HUES64 (cell line): Measurements from ENCODE around the gene MEOX1.

Source experiments
- H3K27ac ChIP-seq: 2 replicates; pipeline ENCODE4 v1.7.0; 2013; ENCODE audit warnings: low read depth, low read length, inconsistent platforms
- H3K27me3 ChIP-seq: 2 replicates; pipeline ENCODE4 v1.6.1; 2013; ENCODE audit warnings: mild to moderate bottlenecking, low read length; ENCODE audit not compliant: insufficient read depth
- H3K36me3 ChIP-seq: 2 replicates; pipeline ENCODE4 v1.6.1; 2013; ENCODE audit warnings: mild to moderate bottlenecking, low read length; ENCODE audit not compliant: insufficient read depth
- H3K4me1 ChIP-seq: 2 replicates; pipeline ENCODE4 v1.6.1; 2013; ENCODE audit warnings: mild to moderate bottlenecking, low read length, moderate library complexity; ENCODE audit not compliant: insufficient read depth
- H3K4me3 ChIP-seq: 2 replicates; pipeline ENCODE4 v1.5.1; 2013; ENCODE audit warnings: mild to moderate bottlenecking, low read length, moderate library complexity
- H3K9ac ChIP-seq: 2 replicates; pipeline ENCODE4 v1.6.1; 2013; ENCODE audit warnings: mild to moderate bottlenecking, low read depth, low read length
- H3K9me3 ChIP-seq: 2 replicates; pipeline ENCODE4 v1.6.1; 2013; ENCODE audit warnings: low read depth, low read length; ENCODE audit not compliant: insufficient read depth
- WGBS: fragments of 150-250, 120-280 bp; methylation state at CpG from one replicate; pipeline ENCODE4 v1.1.7; 2013; ENCODE audit warnings: missing lambda C conversion rate; 5-methylcytosine and 5-hydroxymethylcytosine counted together

The MEOX1 gene

DNA sequence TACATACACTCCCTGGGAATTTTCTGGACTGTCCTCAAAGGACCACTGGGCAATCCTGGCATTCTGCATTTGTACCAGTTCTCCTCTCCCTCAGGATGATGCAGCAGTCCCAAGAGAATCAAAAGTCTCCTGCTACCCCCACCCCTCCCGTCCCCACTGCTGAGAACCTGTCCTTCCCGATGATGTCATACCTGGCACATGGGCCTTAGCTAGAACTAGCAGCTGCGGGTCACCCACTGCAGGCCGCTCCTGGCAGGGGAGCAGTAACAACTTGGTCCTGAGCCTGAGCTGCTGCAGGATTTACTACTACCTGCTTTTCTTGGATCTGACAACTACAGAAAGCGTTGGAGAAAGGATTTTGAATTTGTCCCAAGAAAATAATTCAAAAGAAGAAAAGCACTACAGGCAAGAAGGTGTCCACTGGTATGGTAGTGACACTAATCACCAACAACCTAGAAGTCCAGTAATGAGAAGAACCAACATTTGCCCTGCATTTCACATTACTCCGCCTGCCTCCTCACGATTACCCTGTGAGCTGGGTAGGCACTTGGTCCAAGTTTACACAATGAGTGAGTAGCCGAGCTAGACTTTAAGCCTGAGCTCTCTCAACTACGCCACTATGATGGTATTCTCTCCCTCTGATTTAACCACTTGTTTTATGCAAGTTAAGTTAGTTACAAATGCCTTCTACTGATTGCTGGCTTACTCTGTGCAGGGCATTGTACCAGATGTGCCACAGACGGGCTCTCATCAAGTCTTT lies 60.3 kb downstream of the MEOX1 start:
- peaks cover 4% of the 10 kb centered on the region; the same call in 1 of the 2 replicates for H3K9me3 ChIP-seq
- H3K27me3 ChIP-seq: no peaks in the 10 kb centered on the region
- WGBS: 86% methylated on average over 10 of the region's 10 CpGs
- H3K9ac ChIP-seq: no peak overlapping the region
- no peak overlapping the region for H3K4me3 ChIP-seq
- peaks cover 3% of the 10 kb centered on the region; the same call in 1 of the 2 replicates for H3K4me1 ChIP-seq
- no peaks in the 10 kb centered on the region for H3K36me3 ChIP-seq
- no peak overlapping the region for H3K27ac ChIP-seq

GRCh38 chr17:43599835-43600234 lies 61.9 kb downstream of the MEOX1 start:
- Histone ChIP-seq H3K4me1 (peaks cover 3% of the 10 kb centered on the region; the same call in 1 of the 2 replicates), H3K27ac (no peak overlapping the region)
- 91% methylated on average over 3 of the region's 3 CpGs for WGBS

DNA sequence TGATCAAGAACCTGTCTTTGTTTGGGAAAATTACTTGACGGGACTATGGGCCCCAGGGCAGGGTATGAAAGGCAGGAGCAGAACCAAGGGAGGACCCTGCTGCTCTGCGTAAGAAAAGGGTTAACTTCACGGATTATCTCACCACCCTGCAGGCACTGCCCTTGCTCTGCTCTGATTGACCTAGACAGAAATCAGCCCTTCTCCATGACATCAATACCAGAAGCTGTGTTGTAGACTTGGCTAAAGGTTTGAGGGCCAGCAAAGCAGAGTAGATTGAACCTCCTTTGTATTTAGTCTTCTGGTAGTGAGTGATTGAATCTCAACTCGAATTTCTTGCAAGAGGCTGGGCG lies 62.7 kb downstream of the MEOX1 start:
- Histone ChIP-seq H3K27ac (no peak overlapping the region), H3K4me3 (no peak overlapping the region), H3K4me1 (peaks cover 3% of the 10 kb centered on the region; the same call in 1 of the 2 replicates), H3K27me3 (no peaks in the 10 kb centered on the region), H3K9me3 (no peaks in the 10 kb centered on the region), H3K9ac (no peak overlapping the region), H3K36me3 (no peaks in the 10 kb centered on the region)
- WGBS: 59% methylated on average over 5 of the region's 5 CpGs

More at GRCh38 chr17:43599835-43600234, 61.9 kb downstream of the MEOX1 start:
- Histone ChIP-seq H3K36me3 (no peaks in the 10 kb centered on the region), H3K9ac (no peak overlapping the region), H3K9me3 (peaks cover 2% of the 10 kb centered on the region; the same call in 1 of the 2 replicates), H3K4me3 (no peak overlapping the region), H3K27me3 (no peaks in the 10 kb centered on the region)

DNA sequence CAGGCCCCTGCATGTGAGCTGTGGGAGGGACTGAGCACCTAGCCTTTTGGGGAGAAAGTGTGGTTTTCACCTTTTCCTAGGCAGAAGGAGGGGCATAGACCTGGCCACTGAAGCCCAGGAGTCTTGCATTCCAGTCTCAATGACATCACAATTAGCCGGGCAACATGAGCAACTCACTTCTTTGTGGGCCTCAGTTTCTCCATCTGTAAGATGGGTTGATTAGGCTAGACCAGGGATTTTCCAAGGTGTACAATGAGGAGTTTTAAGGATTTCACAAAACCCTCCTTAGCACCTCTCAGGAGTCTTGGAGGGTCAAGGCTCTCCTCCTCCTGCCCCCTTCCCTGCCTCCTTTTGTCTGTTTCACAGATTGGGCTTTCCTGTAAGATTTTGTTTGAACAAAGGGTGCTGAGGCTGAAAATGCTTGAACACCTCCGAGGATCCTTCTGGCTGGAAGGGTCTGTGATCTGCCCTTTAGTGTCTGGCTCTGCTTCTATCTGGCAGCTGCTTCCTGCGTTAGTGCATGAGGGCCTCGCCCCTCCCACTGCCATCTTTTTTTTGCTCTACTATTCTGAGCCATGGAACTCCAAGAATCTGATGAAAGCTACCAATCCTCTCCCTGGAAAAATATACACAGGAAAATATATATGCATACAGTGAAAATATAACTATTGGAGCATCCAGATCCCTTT lies 63.2 kb downstream of the MEOX1 start:
- no peak overlapping the region for H3K9ac ChIP-seq

DNA sequence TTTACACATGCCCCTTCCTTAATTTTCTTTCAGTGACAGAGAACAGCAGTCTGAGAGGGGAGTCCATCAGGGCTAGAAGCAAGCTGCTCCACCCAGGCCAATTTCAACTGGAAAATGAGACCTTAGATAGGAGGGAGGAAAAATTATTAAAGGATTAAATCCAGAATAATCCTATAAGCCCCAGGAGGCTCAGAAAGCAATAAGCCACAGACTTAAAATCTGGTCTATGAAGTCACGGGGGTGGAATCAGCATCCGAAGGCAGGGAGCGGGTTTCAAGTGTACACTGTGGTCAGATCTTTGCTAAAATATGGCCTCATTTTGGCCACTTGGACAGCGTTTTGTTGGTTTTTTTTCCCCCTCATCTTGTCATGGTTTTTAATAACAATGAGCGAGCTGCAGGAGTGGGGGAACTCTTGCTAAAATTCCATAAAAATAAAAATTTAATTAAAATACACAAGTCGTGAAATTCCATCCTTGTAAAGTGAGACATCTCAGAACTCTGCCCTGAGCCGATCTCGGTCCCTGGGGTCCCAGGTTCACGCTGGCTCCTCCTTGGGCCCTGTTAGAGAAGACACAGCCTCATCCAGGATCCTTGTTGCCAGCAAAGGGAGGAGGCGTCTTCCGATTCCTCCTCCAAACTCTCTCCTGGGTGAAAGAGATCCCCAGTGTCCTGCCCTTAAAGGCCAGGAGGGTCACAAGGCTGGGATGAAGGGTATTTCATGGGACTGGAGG lies 63.9 kb downstream of the MEOX1 start:
- Histone ChIP-seq H3K36me3 (no peaks in the 10 kb centered on the region), H3K9me3 (no peaks in the 10 kb centered on the region), H3K9ac (no peak overlapping the region), H3K4me3 (no peak overlapping the region), H3K4me1 (peaks cover 3% of the 10 kb centered on the region; the same call in 1 of the 2 replicates), H3K27me3 (no peaks in the 10 kb centered on the region), H3K27ac (no peak overlapping the region)
- 89% methylated on average over 11 of the region's 11 CpGs for WGBS

More for the DNA sequence above, 63.2 kb downstream of the MEOX1 start:
- WGBS: 83% methylated on average over 4 of the region's 4 CpGs
- Histone ChIP-seq H3K36me3 (no peaks in the 10 kb centered on the region), H3K9me3 (no peaks in the 10 kb centered on the region), H3K27me3 (no peaks in the 10 kb centered on the region), H3K4me3 (no peak overlapping the region), H3K27ac (no peak overlapping the region), H3K4me1 (peaks cover 3% of the 10 kb centered on the region; the same call in 1 of the 2 replicates)

- Histone ChIP-seq H3K9me3 (no peaks in the 10 kb centered on the region), H3K36me3 (no peaks in the 10 kb centered on the region), H3K27ac (no peak overlapping the region), H3K9ac (no peak overlapping the region), H3K4me1 (peaks cover 16% of the 10 kb centered on the region), H3K27me3 (no peaks in the 10 kb centered on the region), H3K4me3 (no peak overlapping the region)
- 77% methylated on average over 4 of the region's 4 CpGs for WGBS
These were observed 66.3 kb downstream of the MEOX1 start for GRCh38 chr17:43595466-43595865.

DNA sequence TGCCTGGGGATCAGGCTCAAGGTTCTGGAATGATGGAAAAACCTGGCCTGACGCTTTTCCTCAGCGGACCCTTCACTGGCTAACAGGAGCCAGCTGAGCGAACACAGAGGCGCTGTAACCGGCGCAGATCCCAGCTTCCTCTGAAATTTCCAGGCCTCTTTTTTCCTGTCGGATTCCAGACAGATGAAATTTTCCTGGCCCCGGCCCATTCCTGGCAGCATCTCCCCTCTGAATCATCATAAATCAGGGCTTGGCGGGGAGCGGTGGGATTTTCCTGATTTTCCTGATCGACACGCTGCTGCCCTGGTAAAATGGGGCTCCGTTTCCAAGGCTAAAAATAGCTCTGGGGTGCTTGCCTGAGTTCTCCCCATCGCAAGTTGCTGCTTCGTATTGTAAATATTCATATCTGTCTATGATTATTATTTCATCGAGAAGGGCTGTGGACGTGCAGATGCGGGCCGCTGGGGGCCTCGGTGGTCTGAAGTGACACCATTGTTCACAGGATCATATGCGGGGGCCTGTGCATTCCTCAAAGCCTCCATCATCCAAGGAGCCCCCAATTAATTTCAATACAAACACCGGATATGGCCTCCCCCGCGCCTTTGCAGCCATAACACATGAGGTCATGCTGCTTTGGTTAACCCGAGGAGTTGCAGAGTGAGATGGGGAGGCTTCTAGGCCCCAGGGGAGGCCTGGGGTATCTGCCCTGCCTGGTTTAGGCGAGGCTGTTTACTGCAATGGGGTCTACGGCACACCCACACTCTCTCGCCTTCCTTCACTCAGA lies 69.8 kb downstream of the MEOX1 start:
- H3K4me3 ChIP-seq: no peak overlapping the region
- H3K9ac ChIP-seq: no peak overlapping the region
- H3K36me3 ChIP-seq: no peaks in the 10 kb centered on the region
- no peaks in the 10 kb centered on the region for H3K27me3 ChIP-seq
- H3K27ac ChIP-seq: 0 out of 2 replicates have a peak overlapping the region, but pooled peaks have one; percentile 24
- H3K9me3 ChIP-seq: no peaks in the 10 kb centered on the region
- H3K4me1 ChIP-seq: peaks cover 13% of the 10 kb centered on the region
- WGBS: 76% methylated on average over 28 of the region's 28 CpGs

- H3K4me3 ChIP-seq: no peak overlapping the region
- peaks cover 13% of the 10 kb centered on the region for H3K4me1 ChIP-seq
- H3K27me3 ChIP-seq: no peaks in the 10 kb centered on the region
- H3K9me3 ChIP-seq: no peaks in the 10 kb centered on the region
- WGBS: 94% methylated on average over 3 of the region's 3 CpGs
- H3K27ac ChIP-seq: no peak overlapping the region
- no peaks in the 10 kb centered on the region for H3K36me3 ChIP-seq
- H3K9ac ChIP-seq: no peak overlapping the region
These were observed 70.7 kb downstream of the MEOX1 start for GRCh38 chr17:43591001-43591400.
